Erythroblast (primary cell): ENCODE measurements around the gene SSBP3.

Experiments
- GATA1 ChIP-seq: IDR thresholded peaks from 2 replicates; pipeline ENCODE4 v1.6.1; 2011; ENCODE audit warnings: low read depth, mild to moderate bottlenecking, control low read depth, low read length, moderate library complexity
- POLR2A ChIP-seq: IDR thresholded peaks from 2 replicates; pipeline ENCODE4 v1.6.1; 2011; ENCODE audit warnings: mild to moderate bottlenecking, low read length

GRCh38 chr1:54377040-54377691, 29.0 kb downstream of the SSBP3 start:
- no peak for TF ChIP-seq POLR2A
- TF ChIP-seq GATA1, result no peak
